Measurements from ENCODE around the gene SMG1.
"Not testable (repeated sequence)": the region's sequence is repeated elsewhere in the genome, so short reads cannot be mapped to it uniquely, and the experiment has no call there.

The SMG1 gene

DNA sequence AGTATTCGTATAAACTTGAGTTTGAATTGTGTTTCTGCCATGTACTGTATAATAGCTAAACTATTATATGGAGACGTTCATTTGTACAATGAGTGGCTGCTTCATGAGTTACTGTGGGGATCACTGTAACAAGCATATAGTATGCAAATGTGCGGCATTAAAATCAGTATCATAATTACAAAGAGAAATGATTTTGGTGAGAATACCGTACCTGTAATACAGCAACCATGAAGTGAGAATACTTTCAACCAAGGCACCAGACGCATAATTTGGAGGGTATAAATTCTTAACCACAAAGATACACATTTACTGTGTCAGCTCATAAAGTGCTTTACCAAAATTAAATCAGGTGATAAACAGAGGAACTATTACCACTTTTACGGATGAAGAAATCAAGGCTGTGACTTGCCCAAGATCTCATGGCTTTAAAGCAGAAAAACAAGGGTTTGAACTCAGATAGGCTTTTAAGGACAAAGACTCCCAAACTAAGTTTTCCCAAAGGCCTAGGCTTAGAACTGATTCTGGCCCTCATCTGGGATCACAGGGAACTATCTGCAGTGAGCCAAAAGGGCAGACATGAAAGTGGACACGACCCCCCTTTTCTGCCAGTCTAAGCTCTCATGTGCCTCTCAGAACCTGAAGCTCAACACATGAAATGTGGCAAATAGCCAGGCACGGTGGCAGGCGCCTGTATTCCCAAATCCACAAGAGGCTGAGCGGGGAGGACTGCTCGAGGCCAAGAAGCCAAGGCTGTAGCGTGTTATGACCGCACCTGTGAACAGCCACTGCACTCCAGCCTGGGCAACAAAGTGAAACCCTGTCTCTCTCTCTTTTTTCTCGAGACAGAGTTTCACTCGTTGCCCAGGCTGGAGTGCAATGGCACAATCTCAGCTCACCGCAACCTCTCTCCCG, 142.5 kb downstream of the SMG1 start:
- Mint-ChIP-seq H3K9me3 (no peaks in the 10 kb centered on the region), H3K27ac (peak overlapping the region; percentile 50), H3K27me3 (no peaks in the 10 kb centered on the region), H3K36me3 (ENCODE audit: low read depth) (peaks cover 59% of the 10 kb centered on the region), H3K4me1 (ENCODE audit: low read depth) (peaks cover 56% of the 10 kb centered on the region), H3K4me3 (peak overlapping the region; percentile 32)

DNA sequence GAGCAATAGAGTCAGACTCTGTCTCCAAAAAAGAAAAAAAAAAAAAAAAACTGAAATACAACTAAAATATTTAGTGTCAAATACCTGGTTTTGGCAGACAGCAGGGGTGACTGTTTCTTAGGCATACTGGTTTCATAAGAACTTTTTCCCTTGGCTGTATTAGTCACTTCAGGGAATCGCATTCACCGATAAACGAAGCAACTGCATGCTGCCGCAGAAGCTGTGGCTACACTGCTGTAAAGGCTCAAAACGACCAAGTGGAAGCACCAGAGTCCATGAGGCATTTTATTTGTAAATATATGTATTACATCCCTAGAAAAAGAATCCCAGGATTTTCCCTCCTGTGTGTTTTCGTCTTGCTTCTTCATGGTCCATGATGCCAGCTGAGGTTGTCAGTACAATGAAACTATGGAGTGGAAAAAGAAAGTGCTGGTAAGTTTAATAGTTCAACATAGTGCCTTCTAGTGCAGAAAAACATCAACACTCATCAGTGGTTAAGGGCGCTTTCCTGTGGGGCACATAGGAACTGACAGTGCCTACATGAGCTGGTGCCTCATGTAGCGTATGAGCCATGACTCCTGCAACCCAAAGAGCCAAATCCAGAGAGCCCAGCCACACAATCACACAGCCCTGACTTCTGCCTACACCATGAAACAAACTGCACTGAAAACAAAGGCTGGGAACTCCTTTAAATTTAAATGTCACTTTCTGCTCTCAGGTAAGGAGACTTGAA, 143.3 kb downstream of the SMG1 start:
- H3K27me3 Mint-ChIP-seq, result no peaks in the 10 kb centered on the region
- peak overlapping the region; percentile 50 for H3K27ac Mint-ChIP-seq
- peaks cover 48% of the 10 kb centered on the region for H3K4me1 Mint-ChIP-seq (ENCODE audit: low read depth)
- no peaks in the 10 kb centered on the region for H3K9me3 Mint-ChIP-seq
- peak overlapping the region; percentile 32 for H3K4me3 Mint-ChIP-seq
- peaks cover 51% of the 10 kb centered on the region for H3K36me3 Mint-ChIP-seq (ENCODE audit: low read depth)

DNA sequence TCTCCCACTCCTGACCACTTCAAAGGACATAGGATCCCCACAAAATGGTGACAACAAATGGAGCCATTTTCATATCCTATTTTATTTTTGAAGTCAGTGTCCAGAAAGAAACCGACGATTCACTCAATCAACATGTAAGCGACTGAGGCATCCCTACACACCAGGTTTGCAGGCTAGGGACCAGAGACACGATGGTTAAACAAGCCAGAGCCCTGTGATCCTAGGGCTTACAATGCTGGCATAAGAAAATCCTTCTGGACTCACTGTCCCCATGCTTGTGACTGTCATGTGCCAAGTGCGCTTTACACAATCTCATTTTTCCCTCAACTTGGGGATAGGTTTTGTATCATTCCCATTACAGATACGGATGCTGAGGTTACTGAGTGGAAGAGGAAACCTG, 145.0 kb downstream of the SMG1 start:
- not testable (repeated sequence) for H3K9me3 Mint-ChIP-seq, H3K27ac Mint-ChIP-seq, H3K4me3 Mint-ChIP-seq, H3K27me3 Mint-ChIP-seq
- peaks cover 35% of the 10 kb centered on the region for H3K36me3 Mint-ChIP-seq (ENCODE audit: low read depth)
- H3K4me1 Mint-ChIP-seq (ENCODE audit: low read depth), result peaks cover 34% of the 10 kb centered on the region

GRCh38 chr16:18780460-18781026, 145.7 kb downstream of the SMG1 start:
- peaks cover 28% of the 10 kb centered on the region for H3K36me3 Mint-ChIP-seq (ENCODE audit: low read depth)
- not testable (repeated sequence) for H3K9me3 Mint-ChIP-seq, H3K27me3 Mint-ChIP-seq, H3K27ac Mint-ChIP-seq, H3K4me3 Mint-ChIP-seq
- peaks cover 27% of the 10 kb centered on the region for H3K4me1 Mint-ChIP-seq (ENCODE audit: low read depth)

DNA sequence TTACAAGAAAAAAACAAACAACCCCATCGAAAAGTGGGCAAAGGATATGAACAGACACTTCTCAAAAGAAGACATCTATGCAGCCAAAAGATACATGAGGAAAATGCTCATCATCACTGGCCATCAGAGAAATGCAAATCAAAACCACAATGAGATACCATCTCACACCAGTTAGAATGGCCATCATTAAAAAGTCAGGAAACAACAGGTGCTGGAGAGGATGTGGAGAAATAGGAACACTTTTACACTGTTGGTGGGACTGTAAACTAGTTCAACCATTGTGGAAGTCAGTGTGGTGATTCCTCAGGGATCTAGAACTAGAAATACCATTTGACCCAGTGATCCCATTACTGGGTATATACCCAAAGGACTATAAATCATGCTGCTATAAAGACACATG, 148.5 kb downstream of the SMG1 start:
- H3K4me1 Mint-ChIP-seq (ENCODE audit: low read depth); H3K4me3 Mint-ChIP-seq; H3K27me3 Mint-ChIP-seq; H3K27ac Mint-ChIP-seq; H3K9me3 Mint-ChIP-seq; H3K36me3 Mint-ChIP-seq (ENCODE audit: low read depth): not testable (repeated sequence)

GRCh38 chr16:18776334-18776733, 149.9 kb downstream of the SMG1 start:
- not testable (repeated sequence) for H3K4me1 Mint-ChIP-seq (ENCODE audit: low read depth); H3K27ac Mint-ChIP-seq; H3K4me3 Mint-ChIP-seq; H3K9me3 Mint-ChIP-seq; H3K27me3 Mint-ChIP-seq; H3K36me3 Mint-ChIP-seq (ENCODE audit: low read depth)

- not testable (repeated sequence) for H3K27ac Mint-ChIP-seq; H3K27me3 Mint-ChIP-seq; H3K36me3 Mint-ChIP-seq (ENCODE audit: low read depth); H3K4me3 Mint-ChIP-seq; H3K4me1 Mint-ChIP-seq (ENCODE audit: low read depth); H3K9me3 Mint-ChIP-seq
Measured at GRCh38 chr16:18774651-18775050, 151.6 kb downstream of the SMG1 start.

GRCh38 chr16:18772171-18772570, 154.0 kb downstream of the SMG1 start:
- H3K36me3 Mint-ChIP-seq (ENCODE audit: low read depth); H3K27ac Mint-ChIP-seq; H3K9me3 Mint-ChIP-seq; H3K4me3 Mint-ChIP-seq; H3K27me3 Mint-ChIP-seq: not testable (repeated sequence)
- peaks cover 15% of the 10 kb centered on the region for H3K4me1 Mint-ChIP-seq (ENCODE audit: low read depth)

GRCh38 chr16:18770336-18770962, 155.8 kb downstream of the SMG1 start:
- not testable (repeated sequence) for H3K27me3 Mint-ChIP-seq; H3K9me3 Mint-ChIP-seq; H3K4me3 Mint-ChIP-seq; H3K36me3 Mint-ChIP-seq (ENCODE audit: low read depth)
- H3K4me1 Mint-ChIP-seq (ENCODE audit: low read depth), result peaks cover 18% of the 10 kb centered on the region
- peak overlapping the region; percentile 73 for H3K27ac Mint-ChIP-seq

- not testable (repeated sequence) for H3K27me3 Mint-ChIP-seq; H3K27ac Mint-ChIP-seq; H3K9me3 Mint-ChIP-seq; H3K36me3 Mint-ChIP-seq (ENCODE audit: low read depth); H3K4me3 Mint-ChIP-seq
- peaks cover 18% of the 10 kb centered on the region for H3K4me1 Mint-ChIP-seq (ENCODE audit: low read depth)
Measured at GRCh38 chr16:18767217-18767616, 159.0 kb downstream of the SMG1 start.

GRCh38 chr16:18762713-18763112, 163.5 kb downstream of the SMG1 start:
- not testable (repeated sequence) for H3K4me3 Mint-ChIP-seq; H3K9me3 Mint-ChIP-seq; H3K27me3 Mint-ChIP-seq; H3K36me3 Mint-ChIP-seq (ENCODE audit: low read depth); H3K27ac Mint-ChIP-seq
- peaks cover 16% of the 10 kb centered on the region for H3K4me1 Mint-ChIP-seq (ENCODE audit: low read depth)

DNA sequence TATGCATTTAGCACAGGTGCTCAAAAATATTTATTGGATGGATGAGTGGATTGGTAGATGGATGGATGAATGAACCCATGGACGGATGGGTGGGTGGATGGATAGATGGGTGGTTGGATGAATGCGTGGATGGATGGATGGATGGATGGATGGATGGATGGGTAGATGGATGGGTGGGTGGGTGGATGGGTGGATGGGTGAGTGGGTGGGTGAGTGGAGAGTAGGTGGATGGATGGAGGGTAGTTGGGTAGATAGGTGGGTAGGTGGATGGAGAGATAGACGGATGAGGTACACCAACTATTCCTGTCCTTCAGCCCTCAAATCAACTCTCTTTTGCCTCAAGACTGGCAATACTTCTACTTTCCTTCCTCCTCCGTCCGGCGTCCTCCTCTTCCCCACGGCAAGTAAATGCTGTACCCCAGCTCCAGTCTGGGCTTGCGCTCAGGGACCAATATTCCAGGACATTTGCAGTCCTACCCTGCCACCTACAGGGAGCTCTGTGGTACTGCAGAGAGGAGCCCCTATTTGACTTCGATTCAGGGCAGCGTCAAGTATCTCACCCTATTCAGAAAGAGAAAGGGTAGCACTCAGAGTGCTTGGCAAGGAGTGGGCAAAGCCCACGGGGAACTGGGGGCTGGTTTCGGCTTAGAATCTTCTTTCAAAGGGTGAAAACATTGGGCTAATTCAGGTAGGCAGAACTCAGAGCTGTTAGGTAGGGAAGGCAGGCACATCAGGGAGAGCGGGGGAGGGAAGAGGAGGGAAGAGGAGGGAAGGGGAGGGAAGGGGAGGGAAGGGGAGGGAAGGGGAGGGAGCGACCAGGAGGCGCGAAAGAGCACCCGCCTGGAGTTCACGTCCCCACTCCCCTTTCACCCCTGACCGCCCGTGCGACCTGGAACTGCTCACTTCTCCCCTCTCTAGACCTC, 166.3 kb downstream of the SMG1 start:
- H3K9me3 Mint-ChIP-seq; H3K27me3 Mint-ChIP-seq; H3K36me3 Mint-ChIP-seq (ENCODE audit: low read depth); H3K4me3 Mint-ChIP-seq; H3K27ac Mint-ChIP-seq: not testable (repeated sequence)
- H3K4me1 Mint-ChIP-seq (ENCODE audit: low read depth), result peaks cover 24% of the 10 kb centered on the region

- not testable (repeated sequence) for H3K27me3 Mint-ChIP-seq; H3K36me3 Mint-ChIP-seq (ENCODE audit: low read depth); H3K27ac Mint-ChIP-seq; H3K9me3 Mint-ChIP-seq; H3K4me3 Mint-ChIP-seq
- peaks cover 24% of the 10 kb centered on the region for H3K4me1 Mint-ChIP-seq (ENCODE audit: low read depth)
Measured at GRCh38 chr16:18757960-18758660, 168.1 kb downstream of the SMG1 start.

DNA sequence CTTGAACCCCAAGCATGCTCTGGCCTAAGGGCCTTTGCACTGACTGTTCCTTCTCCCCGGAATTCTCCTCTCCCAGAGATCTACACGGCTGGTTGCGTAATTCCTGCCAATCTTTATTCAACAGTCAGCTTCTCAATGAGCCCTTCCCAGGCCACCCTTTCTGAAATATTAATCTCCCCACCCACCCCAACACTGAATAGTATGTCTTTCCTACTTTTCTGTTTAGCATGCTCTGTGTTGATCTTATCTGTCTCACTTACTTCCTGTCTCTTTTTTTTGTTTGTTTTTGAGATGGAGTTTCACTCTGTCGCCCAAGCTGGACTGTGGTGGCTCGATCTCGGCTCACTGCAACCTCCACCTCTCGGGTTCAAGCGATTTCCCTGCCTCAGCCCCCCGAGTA, 169.6 kb downstream of the SMG1 start:
- peak overlapping the region; percentile 26 for H3K27ac Mint-ChIP-seq
- not testable (repeated sequence) for H3K4me3 Mint-ChIP-seq; H3K27me3 Mint-ChIP-seq; H3K9me3 Mint-ChIP-seq; H3K36me3 Mint-ChIP-seq (ENCODE audit: low read depth)
- H3K4me1 Mint-ChIP-seq (ENCODE audit: low read depth), result peaks cover 24% of the 10 kb centered on the region

Data from stimulated activated naive CD8-positive, alpha-beta T cell treated with anti-CD3 and anti-CD28 coated beads, Interleukin-15, Interleukin-2, amounts not matched to agents 100 ng/mL and 50 ng/mL, for 24 hours (primary cell).